Measurements from ENCODE around the gene DTX1.

- TF ChIP-seq POLR2A (IDR thresholded peaks at IDR 0.05) (no peak), CTCF (IDR thresholded peaks at IDR 0.05) (no peak)
These were observed 21.3 kb downstream of the DTX1 start for GRCh38 chr12:113077859-113078255.

Data from stomach (tissue), 4 donors.